Measurements from ENCODE around the gene KRTAP10-5. TPM values are rescaled to one million over a fixed set of nuclear protein-coding genes. Genes with fewer than 3 reads are reported as not detected.
"Not testable (repeated sequence)": the region's sequence is repeated elsewhere in the genome, so short reads cannot be mapped to it uniquely, and the experiment has no call there.

The KRTAP10-5 gene, protein sequence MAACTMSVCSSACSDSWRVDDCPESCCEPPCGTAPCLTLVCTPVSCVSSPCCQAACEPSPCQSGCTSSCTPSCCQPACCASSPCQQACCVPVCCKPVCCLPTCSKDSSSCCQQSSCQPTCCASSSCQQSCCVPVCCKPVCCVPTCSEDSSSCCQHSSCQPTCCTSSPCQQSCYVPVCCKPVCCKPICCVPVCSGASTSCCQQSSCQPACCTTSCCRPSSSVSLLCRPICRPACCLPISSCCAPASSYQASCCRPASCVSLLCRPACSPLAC
- total RNA-seq = not detected in 2 replicates

DNA sequence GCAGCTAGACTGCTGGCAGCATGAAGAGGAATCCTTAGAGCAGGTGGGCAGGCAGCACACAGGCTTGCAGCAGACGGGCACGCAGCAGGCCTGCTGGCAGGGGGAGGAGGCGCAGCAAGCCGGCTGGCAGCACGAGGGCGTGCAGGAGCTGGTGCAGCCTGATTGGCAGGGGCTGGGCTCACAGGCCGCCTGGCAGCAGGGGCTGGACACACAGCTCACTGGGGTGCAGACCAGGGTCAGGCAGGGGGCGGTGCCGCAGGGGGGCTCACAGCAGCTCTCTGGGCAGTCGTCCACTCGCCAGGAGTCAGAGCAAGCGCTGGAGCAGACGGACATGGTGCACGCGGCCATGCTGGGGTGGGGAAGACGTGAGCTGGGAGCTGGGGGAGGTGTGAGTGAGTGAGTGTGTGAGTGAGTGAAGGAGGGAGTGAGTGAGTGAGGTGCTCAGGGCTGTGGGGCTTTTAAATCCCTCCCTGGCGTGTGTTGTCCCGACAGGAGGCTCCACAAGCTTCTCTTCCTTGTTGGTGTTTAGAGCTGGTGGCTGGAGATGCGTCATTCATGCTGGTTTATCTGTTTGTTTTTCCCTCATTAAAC lies at the start of gene KRTAP10-5:
TSS of gene KRTAP10-5 (minus strand) at position 374 of the 591 bp plus-strand sequence. CDS start at position 348, 26 bp downstream.
- DNase-seq (ENCODE audit: low read depth in 2 of 2) = not testable (repeated sequence)

DNA sequence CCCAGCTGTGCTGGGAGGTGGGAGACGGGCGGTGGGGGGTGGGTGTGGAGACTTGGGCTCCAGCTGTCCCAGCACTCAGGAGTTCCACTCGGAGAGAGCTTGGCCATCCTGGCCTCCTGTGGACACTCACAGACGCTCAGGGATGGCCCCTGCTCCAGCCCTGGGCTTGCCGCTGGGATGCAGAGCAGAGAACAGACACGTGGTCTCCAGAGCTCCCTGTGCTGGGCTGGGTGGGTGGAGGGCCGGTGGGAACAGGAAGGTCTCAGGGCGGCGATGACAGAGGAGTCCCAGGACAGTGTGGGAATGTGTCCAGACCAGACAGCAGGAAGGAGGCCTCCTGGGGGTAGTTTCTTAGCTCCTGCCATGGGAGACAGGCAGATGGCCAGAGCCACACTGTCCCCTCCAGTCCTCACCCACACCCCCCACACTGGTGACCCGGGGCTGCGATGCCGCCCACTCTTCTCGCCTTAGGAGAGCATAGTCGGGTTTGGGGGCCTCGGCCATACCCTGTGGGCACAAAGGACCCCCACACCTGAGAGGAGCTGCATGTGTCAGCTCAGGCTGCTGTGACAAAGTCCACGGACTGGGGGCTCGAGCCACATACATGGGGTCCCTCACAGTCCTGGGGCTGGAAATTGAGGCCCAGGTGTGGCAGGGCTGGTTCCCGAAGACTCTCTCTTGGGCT lies 48.4 kb upstream of the KRTAP10-5 start:
- no peak for DNase-seq (ENCODE audit: low read depth in 2 of 2)

DNA sequence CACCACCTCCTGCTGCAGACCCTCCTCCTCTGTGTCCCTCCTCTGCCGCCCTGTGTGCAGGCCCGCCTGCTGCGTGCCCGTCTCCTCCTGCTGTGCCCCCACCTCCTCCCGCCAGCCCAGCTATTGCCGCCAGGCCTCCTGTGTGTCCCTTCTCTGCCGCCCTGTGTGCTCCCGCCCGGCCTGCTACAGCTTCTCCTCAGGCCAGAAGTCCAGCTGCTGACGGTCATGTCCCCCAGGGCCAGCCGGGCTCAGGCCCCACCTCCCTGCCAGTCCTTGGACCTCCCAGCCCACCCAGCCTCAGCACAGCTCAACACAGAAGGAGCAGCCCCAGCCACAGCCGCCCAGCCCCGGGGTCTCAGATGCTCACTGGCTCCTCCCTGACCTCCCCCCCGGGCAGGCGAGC lies 47.4 kb upstream of the KRTAP10-5 start:
- not testable (repeated sequence) for DNase-seq (ENCODE audit: low read depth in 2 of 2)

DNA sequence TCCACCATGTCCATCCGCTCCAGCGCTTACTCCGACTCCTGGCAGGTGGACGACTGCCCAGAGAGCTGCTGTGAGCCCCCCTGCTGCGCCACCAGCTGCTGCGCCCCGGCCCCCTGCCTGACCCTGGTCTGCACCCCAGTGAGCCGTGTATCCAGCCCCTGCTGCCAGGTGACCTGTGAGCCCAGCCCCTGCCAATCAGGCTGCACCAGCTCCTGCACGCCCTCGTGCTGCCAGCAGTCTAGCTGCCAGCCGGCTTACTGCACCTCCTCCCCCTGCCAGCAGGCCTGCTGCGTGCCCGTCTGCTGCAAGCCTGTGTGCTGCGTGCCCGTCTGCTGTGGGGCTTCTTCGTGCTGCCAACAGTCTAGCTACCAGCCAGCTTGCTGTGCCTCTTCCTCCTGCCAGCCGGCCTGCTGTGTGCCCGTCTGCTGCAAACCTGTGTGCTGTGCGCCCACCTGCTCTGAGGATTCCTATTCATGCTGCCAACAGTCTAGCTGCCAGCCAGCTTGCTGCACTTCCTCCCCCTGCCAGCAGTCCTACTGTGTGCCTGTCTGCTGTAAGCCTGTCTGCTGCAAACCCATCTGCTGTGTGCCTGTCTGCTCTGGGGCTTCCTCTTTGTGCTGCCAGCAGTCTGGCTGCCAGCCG lies 46.9 kb upstream of the KRTAP10-5 start:
- not testable (repeated sequence) for DNase-seq (ENCODE audit: low read depth in 2 of 2)

DNA sequence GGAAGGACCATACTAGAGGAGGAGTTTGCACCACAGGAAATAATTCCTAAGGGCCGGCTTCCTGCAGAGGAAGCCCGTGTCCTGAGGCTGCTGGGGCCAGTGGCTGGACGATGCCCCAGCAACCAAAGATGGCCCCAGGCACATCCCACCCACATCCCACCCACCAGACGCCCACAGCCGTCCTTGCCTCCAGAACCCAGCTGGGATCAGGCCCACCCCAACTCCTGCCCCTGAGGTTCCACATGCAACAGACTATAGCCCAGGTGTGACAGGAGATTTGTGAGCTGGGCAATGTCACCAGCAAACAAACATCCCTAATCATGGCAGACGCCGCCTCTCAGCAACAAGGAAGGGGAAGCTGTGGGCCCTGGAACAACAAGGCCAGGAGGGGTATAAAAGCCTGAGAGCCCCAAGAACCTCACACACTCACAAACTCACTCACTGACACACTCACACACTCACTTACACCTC lies 46.3 kb upstream of the KRTAP10-5 start, which contains the start of gene KRTAP10-9:
TSS of gene KRTAP10-9 (plus strand) at position 421 of the 471 bp plus-strand sequence. CDS start 79 bp downstream, outside the sequence.
- DNase-seq (ENCODE audit: low read depth in 2 of 2) = no peak

DNA sequence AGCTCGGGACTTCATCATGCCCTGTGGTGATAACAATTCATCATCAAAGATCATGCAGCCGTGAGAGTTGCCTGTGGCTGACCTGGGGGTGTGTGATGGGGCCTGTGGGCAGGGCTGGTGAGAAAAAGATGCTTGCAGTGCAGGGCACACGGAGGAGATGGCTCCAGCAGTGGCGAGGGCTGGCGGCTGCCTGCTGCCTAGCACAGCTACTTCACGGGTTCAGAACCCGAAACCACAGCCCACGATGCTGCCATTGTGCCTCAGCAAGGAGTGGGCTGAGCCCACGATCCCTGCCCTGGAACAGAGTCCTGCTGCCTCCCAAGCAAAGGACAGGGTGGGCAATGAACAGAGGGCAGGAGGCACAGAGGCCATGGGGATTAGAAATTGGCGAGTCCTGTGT lies 45.9 kb upstream of the KRTAP10-5 start:
- no peak for DNase-seq (ENCODE audit: low read depth in 2 of 2)

DNA sequence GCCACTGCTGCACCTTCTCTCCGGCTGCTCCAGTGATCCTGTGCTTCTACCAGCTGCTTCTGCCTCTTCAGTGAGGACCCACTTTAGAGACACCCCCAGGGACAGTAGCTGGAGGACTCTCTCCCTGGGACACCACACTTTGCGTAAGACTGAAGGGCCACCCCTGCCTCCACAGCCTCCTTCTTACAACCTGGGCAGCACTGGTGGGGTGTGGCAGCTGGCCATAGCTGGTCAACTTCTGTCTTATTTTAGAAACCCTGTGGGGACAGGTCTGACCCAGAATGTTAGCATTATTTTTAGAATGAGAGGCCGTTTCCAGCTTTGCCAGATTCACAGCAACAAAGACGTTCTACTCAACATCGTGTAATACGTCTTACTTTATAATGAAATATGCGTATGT lies 45.4 kb upstream of the KRTAP10-5 start:
- no peak for DNase-seq (ENCODE audit: low read depth in 2 of 2)

DNA sequence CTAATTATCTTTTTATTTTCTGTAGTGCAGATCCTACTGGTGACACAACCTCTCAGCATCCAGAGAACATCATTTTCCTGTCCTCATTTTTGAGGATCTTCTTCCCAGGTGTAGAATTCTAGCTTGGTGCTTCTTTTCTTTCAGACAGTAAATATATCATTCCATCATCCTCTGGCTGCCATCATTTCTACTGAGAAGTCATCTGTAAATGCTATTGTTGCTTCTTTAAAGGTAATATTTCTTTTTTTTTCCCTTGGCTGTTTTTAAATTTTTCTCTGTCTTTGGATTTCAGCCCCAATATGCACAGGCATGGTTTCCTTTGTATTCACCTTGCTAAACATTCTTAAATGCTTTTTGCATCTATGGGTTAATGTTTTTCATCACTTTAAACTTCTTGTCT lies 43.2 kb upstream of the KRTAP10-5 start:
- DNase-seq (ENCODE audit: low read depth in 2 of 2) = no peak

DNA sequence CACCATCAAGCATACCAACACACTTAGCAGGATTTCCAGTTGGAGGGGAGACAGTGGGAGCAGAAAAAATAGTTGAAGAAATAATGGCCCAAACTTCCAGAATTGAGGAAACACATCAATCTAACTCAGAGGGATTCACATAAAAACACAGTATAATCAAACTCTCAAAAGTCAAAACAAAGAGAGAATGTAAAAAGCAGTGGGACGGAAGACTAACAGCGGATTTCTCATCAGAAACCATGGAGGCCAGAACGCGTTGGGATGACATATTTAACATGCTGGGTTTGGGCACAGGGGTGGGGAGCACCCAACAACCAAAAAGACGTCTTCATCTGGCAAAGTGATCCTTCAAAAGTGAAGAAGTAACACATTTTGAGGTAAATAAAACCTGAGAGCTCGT lies 39.5 kb upstream of the KRTAP10-5 start:
- no peak for DNase-seq (ENCODE audit: low read depth in 2 of 2)

DNA sequence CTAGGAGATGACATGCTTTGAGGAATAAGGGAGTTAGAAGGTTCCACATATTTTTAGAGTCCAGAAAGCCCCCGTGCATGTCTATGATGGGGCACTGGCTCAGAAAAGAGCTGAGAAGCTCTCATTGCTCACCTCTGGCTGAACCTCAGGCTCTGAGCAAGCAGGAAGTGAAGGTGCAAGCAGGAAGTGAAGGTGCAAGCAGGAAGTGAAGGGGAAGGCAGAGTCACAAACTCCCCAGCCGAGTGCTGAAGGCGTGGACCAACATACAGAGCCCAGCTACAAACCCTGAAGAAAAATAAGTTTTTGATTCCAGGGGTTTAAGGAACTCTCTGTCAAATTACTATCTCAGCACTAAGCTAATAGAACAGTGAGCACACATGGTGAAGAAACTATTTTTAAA lies 38.5 kb upstream of the KRTAP10-5 start:
- peak in 1 of 2 donors; percentile 13 for DNase-seq (ENCODE audit: low read depth in 2 of 2)

DNA sequence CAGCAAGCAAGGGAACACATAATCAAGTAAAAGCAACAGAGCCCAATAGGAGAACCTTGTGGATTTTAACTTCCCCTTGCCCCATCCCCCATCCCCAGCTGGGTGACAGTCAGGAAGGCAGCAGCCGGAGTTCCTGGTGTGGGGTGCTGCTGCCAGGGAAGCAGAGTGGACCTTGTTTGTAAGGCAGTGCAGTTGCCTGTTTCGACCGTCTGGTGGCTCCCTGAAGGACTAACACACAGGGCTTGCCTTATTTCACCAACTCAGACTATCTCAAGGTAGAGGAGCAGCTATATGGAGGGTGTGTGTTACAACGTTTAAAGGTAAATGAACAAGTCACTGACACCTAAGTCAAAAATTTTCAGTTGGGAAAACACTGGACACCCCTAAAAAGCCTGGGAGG lies 38.1 kb upstream of the KRTAP10-5 start:
- DNase-seq (ENCODE audit: low read depth in 2 of 2) = peak; percentile 47 to 57

DNA sequence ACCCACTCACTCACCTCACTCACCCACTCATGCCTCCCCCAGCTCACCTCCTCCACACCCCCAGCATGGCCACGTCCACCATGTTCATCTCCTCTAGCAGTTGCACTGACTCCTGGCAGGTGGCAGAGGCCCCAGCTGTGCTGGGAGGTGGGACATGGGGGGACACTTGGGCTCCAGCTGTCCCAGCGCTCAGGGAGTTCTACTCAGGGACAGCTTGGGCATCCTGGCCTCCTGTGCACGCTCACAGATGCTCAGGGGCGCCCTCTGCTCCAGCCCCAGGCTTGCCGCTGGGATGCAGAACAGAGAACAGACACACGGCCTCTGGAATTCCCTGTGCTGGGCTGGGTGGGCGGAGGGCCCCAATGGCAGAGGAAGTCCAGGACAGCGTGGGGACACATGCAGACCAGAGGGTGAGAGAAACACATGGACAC lies 36.7 kb upstream of the KRTAP10-5 start:
- no peak for DNase-seq (ENCODE audit: low read depth in 2 of 2)

DNA sequence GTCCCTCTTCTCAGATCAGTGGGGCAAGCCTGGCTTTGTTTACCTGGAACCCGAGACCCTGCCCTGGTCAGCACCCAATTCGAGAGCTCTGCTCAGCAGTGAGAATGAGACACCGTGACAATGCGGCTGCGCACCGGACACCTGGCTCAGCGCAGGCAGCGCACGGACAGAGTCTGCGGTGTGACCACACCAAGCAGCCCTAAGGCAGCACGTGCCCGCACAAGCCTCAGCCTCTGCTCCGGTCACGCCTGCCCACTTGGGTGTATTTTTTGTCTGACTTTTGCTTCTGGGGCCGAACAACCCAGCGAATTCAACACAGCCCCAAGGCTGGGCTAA lies 36.2 kb upstream of the KRTAP10-5 start:
- DNase-seq (ENCODE audit: low read depth in 2 of 2) = no peak

DNA sequence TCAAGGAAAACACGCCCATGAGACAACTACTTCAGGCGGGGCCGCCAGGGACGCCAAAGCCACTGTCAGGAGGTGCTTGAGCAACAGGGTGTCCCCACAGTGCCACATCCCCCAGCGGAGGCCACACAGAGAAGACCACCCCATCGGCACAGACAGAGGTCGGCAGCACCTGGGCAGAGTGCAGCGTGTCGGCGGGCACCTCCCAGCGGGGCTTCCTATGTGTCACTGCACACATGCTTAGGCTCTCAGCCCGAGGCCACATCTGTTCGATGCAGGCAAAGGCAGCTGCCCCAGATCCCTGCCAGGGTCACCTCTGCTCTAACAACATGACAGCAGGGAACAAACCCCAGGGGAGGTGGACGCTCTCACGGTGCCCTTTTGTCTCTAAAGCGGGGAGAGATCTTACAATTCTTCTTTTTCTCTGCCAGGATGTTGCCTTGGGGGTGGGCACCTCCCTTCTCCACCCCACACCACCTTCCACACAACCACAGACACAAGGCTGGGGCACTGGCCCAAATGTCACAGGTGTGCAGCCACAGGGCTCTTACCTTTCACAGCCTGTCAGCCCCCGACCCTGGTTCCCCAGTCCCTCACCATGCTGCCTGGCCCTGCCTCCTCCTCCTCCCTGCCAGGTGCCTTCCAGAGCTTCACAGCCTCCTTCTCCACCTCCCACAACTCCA lies 35.6 kb upstream of the KRTAP10-5 start:
- no peak for DNase-seq (ENCODE audit: low read depth in 2 of 2)

DNA sequence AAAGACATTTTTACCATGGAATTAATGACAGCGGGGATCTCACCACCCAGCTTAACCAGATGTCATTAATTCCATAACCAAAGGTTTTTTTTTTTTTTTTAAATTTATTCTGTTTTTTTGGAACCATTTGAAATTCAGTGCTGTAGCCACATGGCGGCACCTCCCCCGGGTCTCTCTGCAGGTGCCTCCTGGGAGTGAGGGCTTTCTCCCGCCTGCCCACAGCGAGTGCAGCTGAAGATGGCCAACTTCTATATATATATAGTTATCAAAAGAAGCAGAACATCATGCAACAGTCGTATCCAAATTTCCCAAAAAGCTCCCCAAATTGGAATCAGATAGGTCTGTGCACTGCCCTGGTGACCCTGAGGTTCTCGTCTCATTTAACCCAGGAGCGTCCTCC lies 35.1 kb upstream of the KRTAP10-5 start:
- no peak for DNase-seq (ENCODE audit: low read depth in 2 of 2)

DNA sequence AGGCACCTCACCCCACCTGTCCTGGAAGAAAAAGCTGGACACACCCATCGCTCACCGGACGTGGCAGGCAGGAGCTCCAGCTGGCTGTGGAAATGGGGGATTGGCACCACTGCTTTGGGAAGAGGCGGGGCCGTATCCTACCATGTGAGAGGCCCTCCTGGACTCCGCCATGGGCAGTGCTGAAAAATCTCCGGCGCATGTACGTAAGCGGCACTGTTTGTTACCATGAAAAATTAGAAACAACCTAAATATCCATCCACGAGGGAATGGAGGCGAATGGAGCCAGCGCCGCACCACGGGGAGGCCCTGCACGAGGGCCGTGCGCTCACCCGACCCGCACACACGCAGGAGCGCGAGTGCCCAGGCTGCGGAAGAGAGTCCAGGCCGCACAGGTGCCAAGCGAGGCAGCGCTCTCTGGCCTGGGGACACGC lies 34.6 kb upstream of the KRTAP10-5 start:
- no peak for DNase-seq (ENCODE audit: low read depth in 2 of 2)

DNA sequence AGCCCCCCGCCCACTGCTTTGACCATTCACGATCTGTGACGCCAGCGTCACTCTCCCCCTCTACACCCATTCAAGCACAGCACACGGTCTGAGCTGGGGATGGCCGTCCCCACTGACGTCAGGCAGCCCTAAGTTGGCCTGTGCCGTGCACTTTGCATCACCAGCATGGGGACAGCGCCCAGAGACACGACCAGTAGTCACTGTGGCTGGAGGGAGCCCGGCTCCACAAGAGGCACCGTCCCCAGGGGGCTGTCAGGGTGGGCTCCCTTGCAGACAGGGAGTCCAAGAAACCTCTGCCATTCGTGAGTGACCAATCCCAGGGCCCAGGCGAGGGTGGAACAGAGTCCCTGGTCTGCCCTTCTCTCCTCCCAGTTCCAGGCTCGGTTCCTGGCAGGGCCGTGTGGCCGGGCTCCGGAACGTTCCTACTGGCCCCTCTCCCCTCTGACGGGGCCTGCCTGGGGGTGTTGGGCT lies 33.8 kb upstream of the KRTAP10-5 start:
- no peak for DNase-seq (ENCODE audit: low read depth in 2 of 2)

DNA sequence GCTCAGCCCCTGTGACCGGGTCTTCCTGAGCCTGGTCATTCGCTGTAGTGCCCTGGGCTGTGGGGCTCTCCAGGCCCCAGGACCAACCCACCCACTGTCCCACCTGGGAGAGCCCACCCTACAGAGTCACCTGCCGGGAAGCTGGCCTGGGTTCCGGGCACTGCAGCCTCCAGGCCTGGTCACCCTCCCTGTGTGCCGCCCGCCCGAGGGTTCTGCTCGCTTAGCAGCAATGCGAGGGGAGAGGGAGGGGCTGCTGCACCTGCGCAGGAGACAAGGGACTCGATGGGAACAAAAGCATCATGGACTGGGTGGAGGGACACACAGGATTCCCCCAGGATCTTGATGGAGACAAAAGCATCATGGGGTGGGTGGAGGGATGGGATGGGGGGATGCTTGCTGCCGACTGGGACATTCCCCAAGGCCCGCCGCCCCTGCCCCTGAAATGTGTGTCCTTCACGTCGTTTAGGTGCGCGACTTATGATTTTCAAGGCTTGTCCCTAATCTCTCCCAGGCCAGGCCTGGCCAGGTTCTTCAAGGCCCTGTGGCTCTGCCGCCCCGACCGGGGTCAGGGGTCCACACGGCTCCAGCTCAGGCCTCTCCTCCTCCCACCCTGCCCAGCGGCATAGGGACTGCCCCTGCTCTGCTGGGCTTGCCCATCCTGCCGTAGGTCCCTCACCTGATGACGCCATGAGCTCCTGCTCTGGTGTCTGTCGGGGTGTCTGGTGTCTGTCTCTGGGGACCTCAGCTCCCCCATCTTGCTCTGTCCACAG lies 33.2 kb upstream of the KRTAP10-5 start:
- no peak for DNase-seq (ENCODE audit: low read depth in 2 of 2)

DNA sequence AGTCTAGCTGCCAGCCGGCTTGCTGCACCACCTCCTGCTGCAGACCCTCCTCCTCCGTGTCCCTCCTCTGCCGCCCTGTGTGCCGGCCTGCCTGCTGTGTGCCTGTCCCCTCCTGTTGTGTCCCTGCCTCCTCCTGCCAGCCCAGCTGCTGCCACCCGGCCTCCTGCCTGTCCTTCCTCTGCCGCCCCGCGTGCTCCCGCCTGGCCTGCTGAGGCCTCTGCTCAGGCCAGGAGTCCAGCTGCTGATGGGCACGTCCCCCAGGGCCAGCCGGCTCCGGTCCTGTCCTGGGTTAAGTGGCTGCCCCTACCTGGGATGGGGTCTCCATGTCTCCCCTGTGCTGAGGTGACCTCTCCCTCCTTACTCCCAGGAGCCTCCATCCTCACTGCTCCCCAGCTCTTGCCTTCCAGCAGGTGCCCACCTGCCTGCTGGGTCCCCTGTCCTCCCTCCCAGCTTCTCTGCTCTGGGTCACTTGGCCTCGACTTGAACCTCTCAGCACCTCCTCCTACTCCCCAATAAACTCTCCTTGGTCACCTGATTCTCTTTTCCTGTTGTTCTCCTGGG lies 32.3 kb upstream of the KRTAP10-5 start:
- DNase-seq (ENCODE audit: low read depth in 2 of 2) = no peak

DNA sequence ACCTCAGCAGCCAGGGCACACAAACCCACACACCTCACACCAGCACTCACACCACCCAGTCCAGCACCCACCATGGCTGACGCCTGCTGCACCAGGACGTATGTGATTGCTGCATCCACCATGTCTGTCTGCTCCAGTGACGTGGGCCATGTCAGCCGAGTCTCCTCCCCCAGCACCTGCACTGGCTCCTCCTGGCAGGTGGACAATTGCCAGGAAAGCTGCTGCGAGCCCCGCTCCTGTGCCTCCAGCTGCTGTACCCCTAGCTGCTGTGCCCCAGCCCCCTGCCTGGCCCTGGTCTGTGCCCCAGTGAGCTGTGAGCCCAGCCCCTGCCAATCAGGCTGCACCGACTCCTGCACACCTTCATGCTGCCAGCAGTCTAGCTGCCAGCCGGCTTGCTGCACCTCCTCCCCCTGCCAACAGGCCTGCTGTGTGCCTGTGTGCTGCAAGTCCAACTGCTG lies 31.7 kb upstream of the KRTAP10-5 start, which contains the start of gene KRTAP10-8:
TSS of gene KRTAP10-8 (plus strand) at position 51 of the 458 bp plus-strand sequence. CDS start at position 73, 22 bp downstream.
- DNase-seq (ENCODE audit: low read depth in 2 of 2) = no peak
